ENCODE data around the gene SLC39A3.

DNA sequence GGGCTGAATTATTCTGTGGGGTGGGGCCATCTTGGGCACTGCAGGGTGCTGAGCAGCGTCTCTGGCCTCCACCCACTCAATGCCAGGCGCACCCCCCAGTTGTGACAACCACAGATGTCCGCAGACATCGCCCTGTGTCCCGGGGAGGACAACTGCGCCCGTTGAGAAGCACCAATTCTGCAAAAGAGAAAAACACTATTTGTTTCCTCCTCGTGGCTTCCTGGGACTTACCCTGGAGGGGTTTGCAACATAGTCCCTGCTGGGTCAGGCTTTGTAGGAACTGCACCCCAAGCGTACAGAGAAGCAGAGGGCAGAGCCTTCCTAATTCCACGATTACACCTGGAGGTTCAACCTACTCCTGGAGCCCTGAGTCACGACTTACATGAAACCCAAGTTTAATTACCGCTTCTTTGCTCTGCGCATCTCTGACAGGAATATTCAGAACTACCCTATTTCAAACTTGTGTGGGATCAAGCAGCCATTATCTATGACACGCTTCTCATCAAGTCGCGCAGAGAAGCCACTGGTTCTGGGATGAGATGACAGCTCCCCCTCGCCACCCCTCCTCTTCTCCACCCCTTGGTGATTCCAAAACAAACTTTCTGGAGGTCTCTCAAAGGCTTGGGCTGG lies 11.1 kb upstream of the SLC39A3 start:
- TF ChIP-seq, protein P1, sequence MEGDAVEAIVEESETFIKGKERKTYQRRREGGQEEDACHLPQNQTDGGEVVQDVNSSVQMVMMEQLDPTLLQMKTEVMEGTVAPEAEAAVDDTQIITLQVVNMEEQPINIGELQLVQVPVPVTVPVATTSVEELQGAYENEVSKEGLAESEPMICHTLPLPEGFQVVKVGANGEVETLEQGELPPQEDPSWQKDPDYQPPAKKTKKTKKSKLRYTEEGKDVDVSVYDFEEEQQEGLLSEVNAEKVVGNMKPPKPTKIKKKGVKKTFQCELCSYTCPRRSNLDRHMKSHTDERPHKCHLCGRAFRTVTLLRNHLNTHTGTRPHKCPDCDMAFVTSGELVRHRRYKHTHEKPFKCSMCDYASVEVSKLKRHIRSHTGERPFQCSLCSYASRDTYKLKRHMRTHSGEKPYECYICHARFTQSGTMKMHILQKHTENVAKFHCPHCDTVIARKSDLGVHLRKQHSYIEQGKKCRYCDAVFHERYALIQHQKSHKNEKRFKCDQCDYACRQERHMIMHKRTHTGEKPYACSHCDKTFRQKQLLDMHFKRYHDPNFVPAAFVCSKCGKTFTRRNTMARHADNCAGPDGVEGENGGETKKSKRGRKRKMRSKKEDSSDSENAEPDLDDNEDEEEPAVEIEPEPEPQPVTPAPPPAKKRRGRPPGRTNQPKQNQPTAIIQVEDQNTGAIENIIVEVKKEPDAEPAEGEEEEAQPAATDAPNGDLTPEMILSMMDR (IDR thresholded peaks at IDR 0.05; ENCODE audit: low read depth, low read length, poor library complexity, severe bottlenecking), result no peak
- no peak for TF ChIP-seq EZH2phosphoT487 (IDR thresholded peaks at IDR 0.05; ENCODE audit: borderline replicate concordance, low read length)

All from DOHH2 (cell line).